Transverse colon (tissue), 4 donors: ENCODE data around the gene ZNG1F. TPM values are rescaled to one million over a fixed set of nuclear protein-coding genes. Genes with fewer than 3 reads are reported as not detected.
A peak's percentile ranks its signal among the peaks of the same experiment; 100 is the strongest.
"Not testable (repeated sequence)": the region's sequence is repeated elsewhere in the genome, so short reads cannot be mapped to it uniquely, and the experiment has no call there.

ENCODE experiments used
- DNase-seq: peaks from one replicate; pipeline ENCODE4 v3.0.0-alpha.2; 2019
- H3K27ac ChIP-seq, 4 donors: fragments of 200-600 bp; sonication (generic); 2 replicates each; pipeline ENCODE4 v1.5.1; 2016 to 2018; ENCODE audit warnings: inconsistent platforms in 4 of 4
- H3K27me3 ChIP-seq: fragments of 200-600 bp; sonication (generic); 2 replicates; pipeline ENCODE4 v1.5.1; 2017; ENCODE audit warnings: inconsistent platforms
- H3K36me3 ChIP-seq, 4 donors: fragments of 200-600 bp; sonication (generic); 2 replicates each; pipeline ENCODE4 v1.5.1; 2017 to 2019; ENCODE audit warnings: inconsistent platforms in 4 of 4
- H3K4me1 ChIP-seq, 4 donors: fragments of 200-600 bp; sonication (generic); 2 replicates each; pipeline ENCODE4 v1.5.1; 2017 to 2020; ENCODE audit warnings: inconsistent platforms in 4 of 4
- H3K4me3 ChIP-seq, 4 donors: fragments of 200-600 bp; sonication (generic); 1 replicate in 1 of 4; 2 replicates in 3 of 4; pipeline versions ENCODE4 v1.5.1 to v1.6.1; 2017 to 2019; ENCODE audit warnings: inconsistent platforms in 4 of 4
- H3K9me3 ChIP-seq, 2 donors: fragments of 200-600 bp; sonication (generic); 2 replicates each; pipeline ENCODE4 v1.5.1; 2017 to 2019; ENCODE audit warnings: inconsistent platforms in 2 of 2
- WGBS, 2 donors: methylation state at CpG; one replicate each; pipeline ENCODE4 v1.1.5; 2018; ENCODE audit warnings: low coverage in 1 of 2; 5-methylcytosine and 5-hydroxymethylcytosine counted together
- in situ Hi-C, 4 donors: fragments of 200-750 bp; cut with MboI; loops; one replicate each; pipeline versions ENCODE4 v1.15.0 to v1.15.1; 2017; ENCODE audit warnings: low sequenced_read_pairs in 3 of 4, low pct_ligation_motif_present in 1 of 4, low pct_unique_long_range_greater_than_20kb in 1 of 4
- intact Hi-C: fragments of 100-400 bp; cut with DNase I; formaldehyde crosslinking; loops from one replicate; pipeline ENCODE4 v1.15.1; 2023; ENCODE audit warnings: low total_unique reads
- total RNA-seq, 4 donors: library from RNA; depleted of rRNA; stranded (reverse); fragments of >200 nt; gene quantifications; one replicate each; pipeline ENCODE4 v1.1.0, GENCODE V29; 2016

ZNG1F gene
- 10 to 100 TPM; 11.6 to 21.8 (median 18.4) TPM for total RNA-seq

- H3K27me3 ChIP-seq, H3K9me3 ChIP-seq, H3K4me3 ChIP-seq, H3K27ac ChIP-seq, H3K4me1 ChIP-seq, intact Hi-C loops, H3K36me3 ChIP-seq, in situ Hi-C loops, DNase-seq: not testable (repeated sequence)
- WGBS, 2 donors, result no CpG with 5 or more reads among the region's 31 CpGs
Measured at GRCh38 chr9:41189217-41189616, at the start of gene ZNG1F. Gene ZNG1F, minus strand, starts transcription at chr9:41189317. Its CDS starts 59 bp downstream, at chr9:41189258.

- H3K4me3 ChIP-seq, H3K27ac ChIP-seq, H3K9me3 ChIP-seq, H3K4me1 ChIP-seq, in situ Hi-C loops, H3K27me3 ChIP-seq, H3K36me3 ChIP-seq, DNase-seq, intact Hi-C loops: not testable (repeated sequence)
- WGBS, 2 donors, result 87% methylated on average over 35 of the region's 51 CpGs; no CpG with 5 or more reads in 1 of the 2 donors
Measured at GRCh38 chr9:41237110-41237749, 48.1 kb upstream of the ZNG1F start.

GRCh38 chr9:41236486-41237109, 47.5 kb upstream of the ZNG1F start:
- H3K4me1 ChIP-seq, H3K9me3 ChIP-seq, H3K36me3 ChIP-seq, H3K27me3 ChIP-seq, in situ Hi-C loops, H3K4me3 ChIP-seq, DNase-seq, H3K27ac ChIP-seq, intact Hi-C loops: not testable (repeated sequence)
- 84% methylated on average over 22 of the region's 23 CpGs; no CpG with 5 or more reads in 1 of the 2 donors for WGBS, 2 donors

- H3K27ac ChIP-seq, H3K27me3 ChIP-seq, H3K4me1 ChIP-seq, intact Hi-C loops, H3K36me3 ChIP-seq, H3K4me3 ChIP-seq, in situ Hi-C loops: not testable (repeated sequence)
- 65 to 76% methylated on average over 8 to 35 of the region's 55 CpGs for WGBS, 2 donors
- DNase-seq, result peak; percentile 64
- H3K9me3 ChIP-seq, result peaks cover 5 to 13% of the 10 kb centered on the region in 2 donors
Measured at GRCh38 chr9:41234811-41235805, 46.0 kb upstream of the ZNG1F start.

GRCh38 chr9:41234221-41234620, 45.1 kb upstream of the ZNG1F start:
- WGBS, 2 donors, result 64 to 67% methylated on average over 2 to 3 of the region's 3 CpGs
- not testable (repeated sequence) for DNase-seq

GRCh38 chr9:41232326-41232725, 43.2 kb upstream of the ZNG1F start:
- H3K27me3 ChIP-seq, DNase-seq, intact Hi-C loops, H3K27ac ChIP-seq, H3K4me1 ChIP-seq, H3K4me3 ChIP-seq, H3K36me3 ChIP-seq, in situ Hi-C loops: not testable (repeated sequence)
- WGBS, 2 donors, result 75 to 83% methylated on average over 10 of the region's 10 CpGs
- peaks cover 5 to 13% of the 10 kb centered on the region in 2 donors for H3K9me3 ChIP-seq

More at GRCh38 chr9:41234221-41234620, 45.1 kb upstream of the ZNG1F start:
- in situ Hi-C loops, H3K36me3 ChIP-seq, intact Hi-C loops, H3K4me1 ChIP-seq, H3K27ac ChIP-seq, H3K4me3 ChIP-seq, H3K27me3 ChIP-seq: not testable (repeated sequence)
- peaks cover 5 to 13% of the 10 kb centered on the region in 2 donors for H3K9me3 ChIP-seq

GRCh38 chr9:41230418-41230817, 41.3 kb upstream of the ZNG1F start:
- H3K27ac ChIP-seq, DNase-seq, H3K4me1 ChIP-seq, H3K36me3 ChIP-seq, H3K27me3 ChIP-seq, intact Hi-C loops, H3K4me3 ChIP-seq, in situ Hi-C loops: not testable (repeated sequence)
- WGBS, 2 donors, result 52 to 64% methylated on average over 3 of the region's 3 CpGs
- H3K9me3 ChIP-seq, result peaks cover 5 to 13% of the 10 kb centered on the region in 2 donors
